Lung (tissue), 12 donors: ENCODE measurements around the gene DGKB. TPM values are rescaled to one million over a fixed set of nuclear protein-coding genes. Genes with fewer than 3 reads are reported as not detected.
A peak's percentile ranks its signal among the peaks of the same experiment; 100 is the strongest.

Experiments used
- ATAC-seq: fragments of 200-7000 bp; cut with Tn5 transposase; one replicate; pipeline ENCODE4 v1.9.1; 2020; ENCODE audit warnings: moderate number of reproducible peaks; ENCODE audit not compliant: insufficient read depth, low FRiP score
- DNase-seq, 3 donors: peaks; one replicate each; pipeline ENCODE4 v3.0.0-alpha.2; 2013 to 2017
- H3K27ac ChIP-seq, 2 donors: one replicate each; pipeline ENCODE4 v1.5.1; 2013; ENCODE audit warnings: mild to moderate bottlenecking in 2 of 2, moderate library complexity in 2 of 2, control low read depth in 1 of 2, inconsistent platforms in 1 of 2, low read depth in 1 of 2, low read length in 1 of 2
- H3K27me3 ChIP-seq, 3 donors: one replicate each; pipeline ENCODE4 v1.5.1; 2013; ENCODE audit warnings: low read length in 2 of 3; ENCODE audit not compliant: control insufficient read depth in 3 of 3, insufficient read depth in 3 of 3
- H3K36me3 ChIP-seq, 4 donors: one replicate each; pipeline ENCODE4 v1.5.1; 2013; ENCODE audit warnings: low read length in 4 of 4, mild to moderate bottlenecking in 1 of 4, moderate library complexity in 1 of 4; ENCODE audit not compliant: control insufficient read depth in 4 of 4, insufficient read depth in 4 of 4
- H3K4me1 ChIP-seq, 5 donors: one replicate each; pipeline ENCODE4 v1.5.1; 2013; ENCODE audit warnings: low read length in 5 of 5, mild to moderate bottlenecking in 2 of 5, moderate library complexity in 1 of 5; ENCODE audit not compliant: control insufficient read depth in 5 of 5, insufficient read depth in 5 of 5
- H3K4me3 ChIP-seq: one replicate; pipeline ENCODE4 v1.5.1; 2013; ENCODE audit warnings: mild to moderate bottlenecking, control low read depth, moderate library complexity
- H3K9ac ChIP-seq, 2 donors: one replicate each; pipeline ENCODE4 v1.5.1; 2013; ENCODE audit warnings: low read length in 2 of 2, control low read depth in 1 of 2; ENCODE audit not compliant: insufficient read depth in 1 of 2
- H3K9me3 ChIP-seq, 4 donors: one replicate each; pipeline ENCODE4 v1.5.1; 2013; ENCODE audit warnings: low read length in 3 of 4, mild to moderate bottlenecking in 1 of 4, moderate library complexity in 1 of 4; ENCODE audit not compliant: control insufficient read depth in 4 of 4, insufficient read depth in 3 of 4
- CTCF ChIP-seq: IDR thresholded peaks from 2 replicates; pipeline ENCODE4 v1.5.1; 2012; ENCODE audit warnings: mild to moderate bottlenecking; ENCODE audit errors: control extremely low read depth, extremely low read depth
- WGBS, 2 donors: extraction: QIAGEN DNeasy Blood & Tissue Kit; methylation state at CpG; one replicate each; pipeline ENCODE4 v1.1.7; 2013; 5-methylcytosine and 5-hydroxymethylcytosine counted together
- polyA plus RNA-seq, 2 donors: library from polyadenylated mRNA; stranded (reverse); fragments of 200-250 nt; gene quantifications; one replicate each; pipeline ENCODE4 v1.2.1, GENCODE V29; 2013
- total RNA-seq, 2 donors: library from RNA; depleted of rRNA in 1 of 2; stranded (reverse); fragments of >200 nt in 1 of 2; gene quantifications; one replicate each; pipeline ENCODE4 v1.2.1, GENCODE V29; 2014 to 2021
- donor health status: control.
- donor health status: control.
- donor health status: Bipolar disorder and iron deficiency.
- donor health status: healthy.
- donor health status: DM: yes; HTN: yes; CAD: no.

DGKB gene
- total and polyA plus RNA-seq, 4 donors = under 0.01 to 0.57 (median 0.06) TPM; not detected in 1

GRCh38 chr7:14690486-14690885 is 212.1 kb downstream of the DGKB start:
- TF ChIP-seq CTCF = no peak
- Histone ChIP-seq H3K4me1 (peaks cover 0 to 9% (median 0%) of the 10 kb centered on the region in 5 donors), H3K27ac (no peak overlapping the region), H3K4me3 (no peak overlapping the region), H3K9me3 (no peaks in the 10 kb centered on the region), H3K9ac (no peak overlapping the region), H3K36me3 (no peaks in the 10 kb centered on the region), H3K27me3 (no peaks in the 10 kb centered on the region)
- WGBS, 2 donors = 42 to 67% methylated on average over 3 of the region's 3 CpGs
- ATAC-seq = no peak
- DNase-seq = no peak

- H3K4me3 ChIP-seq = no peak overlapping the region
- H3K9me3 ChIP-seq = no peaks in the 10 kb centered on the region
- no peaks in the 10 kb centered on the region for H3K36me3 ChIP-seq
- H3K27me3 ChIP-seq = no peaks in the 10 kb centered on the region
- TF ChIP-seq CTCF = no peak
- DNase-seq (no peak), ATAC-seq (no peak)
- H3K9ac ChIP-seq = no peak overlapping the region
- H3K27ac ChIP-seq = no peak overlapping the region
- WGBS, 2 donors = 27 to 39% methylated on average over 5 of the region's 5 CpGs
- peaks cover 0 to 9% (median 0%) of the 10 kb centered on the region in 5 donors for H3K4me1 ChIP-seq
These were observed 212.5 kb downstream of the DGKB start for GRCh38 chr7:14690075-14690474.

- TF ChIP-seq CTCF = no peak
These were observed 214.3 kb downstream of the DGKB start for GRCh38 chr7:14688208-14688607.

GRCh38 chr7:14687777-14688176 is 214.8 kb downstream of the DGKB start:
- no peak for ATAC-seq
- H3K4me1 ChIP-seq = peaks cover 0 to 9% (median 0%) of the 10 kb centered on the region in 5 donors
- peak in 2 of 3 donors; percentile 23 to 36 for DNase-seq
- H3K4me3 ChIP-seq = no peak overlapping the region
- no peaks in the 10 kb centered on the region for H3K9me3 ChIP-seq
- H3K27ac ChIP-seq = no peak overlapping the region
- H3K36me3 ChIP-seq = no peaks in the 10 kb centered on the region
- 32 to 65% methylated on average over 3 of the region's 3 CpGs for WGBS, 2 donors
- no peak for TF ChIP-seq CTCF
- no peaks in the 10 kb centered on the region for H3K27me3 ChIP-seq
- H3K9ac ChIP-seq = no peak overlapping the region

More at GRCh38 chr7:14688208-14688607, 214.3 kb downstream of the DGKB start:
- Histone ChIP-seq H3K27me3 (no peaks in the 10 kb centered on the region), H3K9ac (no peak overlapping the region), H3K4me3 (no peak overlapping the region), H3K4me1 (peaks cover 0 to 9% (median 0%) of the 10 kb centered on the region in 5 donors), H3K27ac (no peak overlapping the region), H3K36me3 (no peaks in the 10 kb centered on the region), H3K9me3 (no peaks in the 10 kb centered on the region)
- ATAC-seq (no peak), DNase-seq (no peak)
- 8 to 21% methylated on average over 3 of the region's 3 CpGs for WGBS, 2 donors
